ENCODE data around the gene ZNF384.

The ZNF384 gene

DNA sequence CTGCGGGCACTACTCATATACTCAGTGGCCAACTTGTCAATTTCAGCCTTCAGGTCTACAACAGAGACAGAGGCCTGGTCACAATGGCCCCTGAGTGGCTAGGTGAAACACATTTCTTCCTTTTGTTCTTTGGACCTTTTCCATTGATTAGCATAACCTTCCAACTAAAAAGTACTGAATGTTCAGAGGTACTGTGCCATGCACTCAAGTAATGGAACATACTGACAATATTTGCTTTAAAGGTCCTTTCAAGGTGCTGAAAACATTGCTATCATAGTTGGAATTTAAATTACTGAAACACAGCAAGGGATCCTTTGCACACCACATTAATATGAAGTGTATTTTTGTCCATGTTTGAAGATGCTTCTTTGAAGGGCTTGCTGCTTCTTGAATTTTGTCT, 35.8 kb downstream of the ZNF384 start:
- DNase-seq (ENCODE audit: low spot score): no peak

DNA sequence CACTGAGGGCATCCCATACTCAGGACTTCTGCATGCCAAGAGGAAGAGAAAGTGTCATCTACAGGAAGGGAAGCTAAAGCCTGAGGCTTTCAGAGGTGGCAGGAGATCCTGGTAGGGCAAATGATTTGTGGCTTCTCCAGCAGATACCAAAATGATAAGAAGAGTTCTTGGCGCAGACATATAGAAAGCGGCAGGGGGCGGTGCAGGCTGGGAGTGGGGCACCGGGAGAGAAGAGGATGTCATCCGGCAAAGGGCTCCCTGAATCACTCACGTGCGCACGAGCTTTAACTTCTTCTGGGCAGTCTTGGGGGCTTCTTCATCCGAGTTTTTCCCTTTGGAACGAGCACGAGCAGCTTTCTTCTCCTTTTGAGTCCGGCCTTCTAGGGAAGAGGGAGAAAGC, 36.8 kb downstream of the ZNF384 start:
- no peak for DNase-seq (ENCODE audit: low spot score)

DNA sequence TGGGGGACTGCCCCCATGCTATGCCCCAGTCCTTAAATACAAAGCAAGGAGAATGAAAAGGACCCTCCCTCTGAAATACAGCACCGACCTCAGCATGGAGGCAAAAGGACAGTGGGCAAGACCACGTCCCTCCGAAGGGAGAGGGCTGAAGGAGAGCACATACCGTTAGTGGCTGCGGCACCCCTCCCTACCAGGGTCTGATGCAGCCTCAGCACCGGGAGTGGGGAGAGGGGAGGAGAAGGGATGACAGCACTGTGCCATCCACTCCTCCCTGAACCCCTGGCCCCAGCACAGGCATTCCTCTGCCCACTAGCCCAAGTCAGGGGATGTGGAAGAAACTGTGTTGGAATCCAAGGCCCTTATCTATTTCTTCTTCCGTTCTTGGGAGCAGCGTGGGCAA, 38.3 kb downstream of the ZNF384 start:
- no peak for DNase-seq (ENCODE audit: low spot score)

DNA sequence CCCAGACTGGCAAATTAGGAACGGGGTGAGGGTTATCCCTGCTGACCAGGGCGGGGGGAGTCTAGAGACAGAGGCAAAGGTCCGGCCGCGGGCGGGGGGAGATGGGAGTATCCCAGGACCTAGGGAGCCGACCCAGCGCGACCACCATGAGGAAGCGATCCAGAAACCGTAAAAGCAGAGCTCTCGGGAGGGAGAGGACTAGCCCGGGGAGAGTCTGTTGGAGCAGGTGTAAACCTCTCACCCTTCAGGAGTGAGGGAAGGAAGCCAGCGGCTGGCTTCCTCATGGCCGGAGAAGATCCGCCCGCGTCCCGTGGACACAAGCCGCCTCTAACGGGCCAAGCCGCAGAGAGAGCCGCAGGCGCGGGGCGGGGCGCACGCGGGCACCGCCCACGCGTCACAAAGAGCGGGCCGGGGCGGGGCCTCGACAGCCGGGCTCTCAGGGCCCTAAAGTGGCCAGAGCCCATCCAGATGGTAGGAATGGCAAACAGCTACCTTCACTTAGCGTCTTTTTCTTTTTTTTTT, 42.0 kb downstream of the ZNF384 start, which contains the start of gene ACRBP:
TSS of gene ACRBP (minus strand) at position 350 of the 522 bp plus-strand sequence. CDS start at position 284, 66 bp downstream.
- DNase-seq (ENCODE audit: low spot score): peak; percentile 72

DNA sequence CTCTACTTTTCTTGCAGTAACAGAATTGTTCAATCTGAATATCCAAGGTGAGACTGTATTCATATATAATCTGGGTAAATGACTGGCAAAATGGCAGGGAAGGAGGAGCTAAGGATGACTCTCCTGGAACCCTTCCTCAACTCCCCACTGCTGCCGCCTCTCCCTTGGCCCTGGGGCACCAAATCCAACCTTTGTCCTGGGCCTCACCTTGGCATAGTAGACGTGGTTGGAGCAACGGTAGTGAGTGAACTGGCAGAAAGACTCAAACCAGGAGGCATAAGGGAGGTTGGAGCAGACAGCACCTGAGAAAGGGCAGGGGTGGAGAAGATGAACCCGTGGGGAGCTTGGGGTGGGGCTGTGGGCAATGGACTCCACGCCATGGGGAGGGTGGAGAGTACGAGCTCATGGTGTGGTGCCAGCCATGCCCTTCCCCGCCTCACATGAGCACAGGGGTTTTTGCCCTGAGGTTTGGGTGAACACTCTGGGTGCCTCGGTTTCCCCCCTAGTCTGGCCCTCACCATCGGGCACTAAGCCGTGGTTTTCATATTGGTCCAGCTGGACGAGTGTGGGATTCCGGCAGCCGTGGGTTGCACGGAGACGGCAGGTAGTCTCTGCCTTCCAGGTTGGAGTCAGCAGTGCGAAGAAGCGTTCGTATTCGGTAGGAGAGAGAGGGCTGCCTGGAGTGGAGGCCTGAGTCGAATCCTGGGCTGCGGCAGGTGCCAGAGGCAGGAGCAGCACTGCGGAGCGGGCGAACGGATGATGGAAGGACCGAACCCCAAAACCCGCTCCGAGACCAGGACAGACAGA, 42.7 kb downstream of the ZNF384 start:
- no peak for DNase-seq (ENCODE audit: low spot score)

DNA sequence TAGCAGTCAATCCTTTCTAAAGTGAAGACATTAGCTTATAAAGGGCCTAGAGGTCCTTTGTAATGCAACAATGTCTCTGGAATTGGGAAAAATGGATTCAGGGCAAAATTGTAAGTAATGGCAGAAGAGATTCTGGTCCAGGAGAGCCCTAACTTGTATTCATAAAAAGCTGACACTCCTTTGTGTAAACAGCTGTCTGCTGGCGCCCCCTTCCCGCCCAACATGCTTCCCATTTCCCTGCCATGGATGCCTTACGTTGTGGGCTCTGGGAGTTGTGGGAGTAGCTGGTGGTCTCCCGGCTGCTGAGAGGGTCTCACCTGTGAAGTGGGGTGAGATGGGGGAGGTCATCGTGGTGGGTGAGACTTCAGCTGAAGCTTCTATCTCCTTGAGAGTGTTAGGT, 44.3 kb downstream of the ZNF384 start:
- DNase-seq (ENCODE audit: low spot score): peak; percentile 56

DNA sequence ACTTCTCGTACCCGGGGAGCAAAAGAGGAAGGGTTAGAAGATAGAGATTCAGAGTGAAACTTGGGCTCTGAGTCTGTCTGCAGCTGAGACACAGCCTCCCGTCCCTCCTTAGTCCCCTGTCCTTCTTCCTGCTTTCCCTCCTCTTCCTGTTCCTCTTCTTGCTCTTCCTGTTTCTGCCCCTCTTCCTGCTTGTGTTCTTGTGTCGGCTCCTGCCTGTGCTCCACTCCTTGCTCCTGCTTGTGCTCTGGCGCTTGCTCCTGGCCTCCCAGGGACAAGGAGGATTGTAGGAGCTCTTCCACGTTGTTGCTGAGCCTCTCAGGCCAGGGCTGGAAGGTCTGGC, 44.9 kb downstream of the ZNF384 start:
- peak; percentile 60 for DNase-seq (ENCODE audit: low spot score)

DNA sequence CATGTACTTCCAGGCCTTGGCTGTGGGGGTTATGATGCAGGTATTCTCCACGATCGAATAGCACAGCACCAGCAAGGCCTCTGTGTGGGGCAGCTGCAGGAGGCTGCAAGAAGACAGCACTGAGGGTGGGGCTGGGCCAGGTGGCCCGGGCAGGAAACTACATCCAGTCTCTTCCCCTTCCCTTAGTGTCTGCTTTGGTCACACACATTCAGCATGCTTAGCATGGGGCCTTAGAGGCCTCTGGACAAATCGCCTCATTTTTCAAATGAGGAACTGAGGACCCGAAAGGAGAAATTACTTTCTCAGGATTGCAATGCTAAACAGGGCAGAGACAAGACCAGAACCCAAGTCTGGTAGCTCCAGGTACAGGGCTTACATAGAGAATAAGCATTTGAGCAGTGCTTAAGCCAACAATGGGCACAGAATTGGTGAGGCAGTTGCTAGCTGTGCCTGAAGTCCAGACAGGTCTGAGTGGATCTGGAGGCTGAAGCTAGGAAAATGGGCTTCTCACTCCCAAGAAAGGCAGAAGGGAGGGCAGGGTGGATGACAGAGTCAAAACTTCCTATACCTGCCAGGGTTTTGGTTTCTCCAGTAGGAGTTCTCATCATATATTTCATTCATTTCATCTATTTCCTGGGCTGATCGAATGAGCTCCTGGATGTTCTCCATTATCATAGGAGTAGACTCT, 45.5 kb downstream of the ZNF384 start:
- peak; percentile 66 for DNase-seq (ENCODE audit: low spot score)

DNA sequence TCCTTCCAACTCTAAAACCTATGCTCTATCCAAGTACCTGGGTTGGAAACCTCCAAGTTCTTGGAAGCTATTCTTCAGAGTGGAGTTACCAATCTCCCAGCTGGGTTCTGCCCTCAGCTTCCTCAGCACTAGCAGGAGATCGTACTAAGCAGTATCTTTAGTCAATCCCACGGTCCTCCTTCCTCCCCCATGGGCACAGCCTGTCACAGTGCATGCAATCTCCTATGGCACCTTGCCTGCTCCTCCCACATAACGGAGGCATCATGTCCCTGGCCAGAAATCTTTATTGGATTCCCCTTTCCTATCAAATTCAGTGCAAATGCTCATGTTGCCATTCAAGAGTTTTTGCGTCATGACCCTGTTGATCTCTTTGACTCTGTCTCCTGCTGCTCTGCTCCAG, 48.0 kb downstream of the ZNF384 start:
- DNase-seq (ENCODE audit: low spot score): no peak

DNA sequence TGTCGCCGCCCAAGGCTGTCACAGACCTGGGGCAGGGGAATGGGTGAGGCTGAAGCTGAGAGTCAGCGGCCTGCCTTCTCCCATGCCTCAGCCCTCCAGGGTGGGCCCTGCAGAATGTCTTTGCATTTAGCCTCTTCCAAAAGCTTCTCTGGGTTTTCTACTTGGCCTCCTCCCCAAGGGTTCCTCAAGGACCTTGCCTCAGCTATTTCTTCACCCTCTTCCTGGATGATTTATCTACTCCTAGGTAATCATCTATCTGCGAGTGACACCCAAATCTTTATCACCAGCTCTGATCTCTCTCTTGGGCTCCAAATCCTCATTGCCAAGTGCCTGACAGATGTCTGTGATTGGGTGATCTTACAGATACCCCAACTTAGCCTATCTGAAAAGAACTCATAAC, 48.7 kb downstream of the ZNF384 start:
- DNase-seq (ENCODE audit: low spot score): no peak

DNA sequence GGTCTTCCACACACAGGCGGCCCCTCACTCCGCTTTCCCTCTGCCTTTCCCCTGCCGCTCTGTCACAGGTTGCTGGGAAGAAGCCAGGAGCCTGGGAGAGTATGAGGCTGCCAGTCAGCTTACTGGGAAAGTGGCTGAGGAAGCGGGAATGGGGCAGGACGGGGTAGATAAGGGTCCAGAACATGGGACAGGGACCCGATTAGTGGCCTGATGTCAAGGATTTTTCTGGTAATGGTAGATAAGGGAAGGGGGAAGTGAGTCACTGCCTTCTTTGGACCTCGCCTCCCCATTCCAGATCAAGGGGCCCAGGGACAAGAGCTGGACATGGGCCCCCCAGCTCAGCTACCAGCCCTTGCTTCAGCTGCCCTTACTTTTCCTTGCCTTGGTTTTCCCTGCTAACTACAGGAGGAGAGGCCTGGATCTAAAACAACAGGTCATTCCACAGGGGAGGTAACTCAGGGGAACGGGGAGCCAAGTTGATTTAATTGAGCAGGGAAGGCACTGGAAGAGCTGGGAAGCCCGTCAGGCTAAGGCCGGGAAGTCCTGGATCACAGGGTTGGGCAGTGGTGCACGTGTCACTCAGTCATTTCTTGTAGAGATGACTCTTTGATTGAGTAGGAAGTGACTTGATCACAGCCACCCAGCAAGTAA, 49.9 kb downstream of the ZNF384 start:
- no peak for DNase-seq (ENCODE audit: low spot score)

DNA sequence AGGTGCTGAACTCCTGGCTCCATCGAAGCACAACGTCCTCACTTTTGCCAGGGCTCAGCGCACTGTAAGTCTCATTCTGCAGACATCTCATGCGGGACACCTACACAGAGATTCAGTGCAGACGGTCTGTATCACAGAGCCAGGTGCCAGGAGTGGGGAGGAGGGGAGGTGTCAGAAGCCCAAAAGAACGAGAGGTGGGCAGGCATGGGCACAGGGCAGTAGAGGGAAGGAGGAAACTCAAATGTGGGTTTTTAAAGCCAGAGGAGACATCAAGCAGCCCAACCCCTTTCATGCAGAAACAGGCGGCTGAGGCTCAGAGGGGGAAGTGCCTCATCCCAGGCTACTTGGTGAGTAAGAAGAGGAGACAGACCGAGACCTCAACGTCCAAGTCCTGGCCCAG, 50.9 kb downstream of the ZNF384 start:
- DNase-seq (ENCODE audit: low spot score): no peak

DNA sequence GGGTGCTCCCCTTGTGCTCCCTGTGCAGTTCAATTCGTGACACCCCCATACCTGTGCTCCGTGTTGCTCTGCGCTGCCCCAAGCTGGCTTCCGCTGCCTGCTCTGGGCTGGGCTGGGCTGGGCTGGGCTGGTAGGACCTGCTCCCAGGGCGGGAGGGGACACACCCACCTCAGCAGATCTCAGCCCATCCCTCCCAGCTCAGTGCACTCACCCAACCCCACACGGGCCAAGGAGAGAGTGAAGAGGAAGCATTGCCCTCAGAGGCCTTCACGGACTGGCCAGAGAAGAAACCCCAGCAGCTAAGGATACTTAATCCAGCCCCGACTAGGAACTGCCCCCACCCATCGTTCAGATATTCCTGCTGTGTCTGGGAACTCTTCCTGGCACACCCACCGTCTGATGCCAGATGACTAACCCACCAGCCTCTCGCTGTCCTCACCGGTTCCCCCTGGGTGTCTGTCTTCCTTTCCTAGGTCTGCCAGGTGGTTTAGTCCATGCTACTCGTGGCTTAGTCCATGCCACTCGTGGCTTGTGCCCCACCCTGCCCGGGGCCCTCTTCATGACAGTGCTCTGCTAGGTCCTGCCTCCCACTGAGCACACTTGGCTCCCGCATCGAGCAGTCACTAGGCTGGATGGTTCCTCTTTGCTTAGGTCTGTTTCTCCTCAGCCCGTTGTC, 53.2 kb downstream of the ZNF384 start, which contains the start of gene LPAR5:
TSS of gene LPAR5 (minus strand) at position 104 of the 676 bp plus-strand sequence. CDS start 14,711 bp downstream, outside the sequence.
- no peak for DNase-seq (ENCODE audit: low spot score)

DNA sequence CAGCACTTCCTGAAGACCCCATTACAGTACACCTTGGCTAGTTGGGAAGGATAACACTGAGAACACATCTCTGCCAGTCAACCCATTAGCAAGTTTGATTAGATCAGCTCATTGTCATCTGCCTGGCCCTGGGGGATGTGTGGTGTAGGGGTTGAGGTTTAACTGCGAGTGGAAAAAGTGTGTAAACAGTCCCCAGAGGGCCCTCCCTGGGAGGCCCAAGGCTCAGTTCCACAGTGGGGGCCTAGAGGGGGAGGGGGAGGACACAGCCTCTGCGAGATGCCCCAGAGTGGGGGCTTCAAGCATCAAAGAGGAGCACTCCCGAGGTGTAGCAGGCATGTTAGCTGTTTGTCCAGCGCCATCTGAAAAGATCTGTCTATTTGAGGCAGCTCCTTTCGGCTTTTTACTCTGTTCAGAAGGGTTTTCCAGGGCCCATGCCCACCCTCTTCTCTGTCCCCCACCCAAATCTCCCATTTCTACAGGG, 53.8 kb downstream of the ZNF384 start:
- DNase-seq (ENCODE audit: low spot score): no peak

DNA sequence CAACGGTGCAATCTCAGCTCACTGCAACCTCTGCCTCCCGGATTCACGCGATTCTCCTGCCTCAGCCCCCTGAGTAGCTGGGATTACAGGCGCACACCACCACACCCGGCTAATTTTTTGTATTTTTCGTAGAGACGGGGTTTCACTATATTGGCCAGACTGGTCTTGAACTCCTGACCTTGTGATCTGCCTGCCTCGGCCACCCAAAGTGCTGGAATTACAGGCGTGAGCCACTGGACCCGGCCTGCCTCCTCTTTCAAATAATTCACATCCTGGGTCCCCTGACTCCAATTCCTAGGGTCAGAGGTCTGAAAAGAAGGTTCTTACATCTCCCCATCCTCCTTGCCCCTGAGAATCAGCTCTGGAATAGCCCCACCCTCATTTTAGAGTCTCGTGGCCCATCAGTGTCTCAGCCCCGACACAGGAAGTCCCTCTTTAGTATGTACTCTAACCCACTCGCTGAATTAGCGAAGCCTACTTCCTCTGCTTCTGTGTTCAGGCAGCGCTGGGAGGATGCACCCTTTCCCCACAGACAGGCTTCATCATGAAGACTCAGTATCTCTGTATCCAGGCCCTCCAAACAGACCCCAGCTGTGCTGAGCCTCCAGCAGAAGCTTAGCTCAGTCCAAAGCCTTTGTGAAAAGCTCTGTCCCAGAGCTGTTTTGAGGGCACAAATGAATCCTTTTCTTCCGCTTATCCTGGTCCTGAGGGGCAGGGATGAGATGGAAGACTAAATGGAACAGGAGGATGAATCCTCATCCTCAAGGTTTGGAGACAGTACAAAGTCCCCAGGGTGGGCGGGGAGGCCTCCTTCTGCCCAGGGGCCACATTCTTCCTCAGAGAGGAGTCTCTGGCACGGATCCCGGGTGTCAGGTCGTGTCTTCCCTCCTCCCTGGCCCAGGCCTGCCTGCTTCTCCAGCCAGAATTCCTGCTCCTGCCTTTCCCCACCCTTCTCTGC, 56.9 kb downstream of the ZNF384 start:
- no peak for DNase-seq (ENCODE audit: low spot score)

DNA sequence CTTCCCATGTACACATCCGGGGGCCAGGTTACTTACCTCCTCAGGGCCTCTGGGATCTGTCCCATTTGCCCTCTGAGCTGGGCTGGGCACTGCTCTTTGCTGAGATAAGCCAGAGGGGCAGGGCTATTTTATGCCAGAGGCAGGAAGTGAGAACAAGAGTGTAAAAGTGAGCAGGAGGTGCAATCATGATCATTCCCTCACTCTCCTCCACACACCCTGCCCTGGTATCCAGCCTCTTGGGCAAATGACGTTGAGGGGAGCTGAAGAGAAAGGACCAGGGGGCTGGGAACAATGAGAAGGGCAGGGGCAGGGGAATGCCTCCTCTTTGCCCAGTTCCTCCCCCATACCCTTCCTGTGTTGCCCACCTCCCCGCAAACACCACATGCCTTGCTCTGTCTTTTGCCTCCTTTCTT, 57.6 kb downstream of the ZNF384 start:
- no peak for DNase-seq (ENCODE audit: low spot score)

DNA sequence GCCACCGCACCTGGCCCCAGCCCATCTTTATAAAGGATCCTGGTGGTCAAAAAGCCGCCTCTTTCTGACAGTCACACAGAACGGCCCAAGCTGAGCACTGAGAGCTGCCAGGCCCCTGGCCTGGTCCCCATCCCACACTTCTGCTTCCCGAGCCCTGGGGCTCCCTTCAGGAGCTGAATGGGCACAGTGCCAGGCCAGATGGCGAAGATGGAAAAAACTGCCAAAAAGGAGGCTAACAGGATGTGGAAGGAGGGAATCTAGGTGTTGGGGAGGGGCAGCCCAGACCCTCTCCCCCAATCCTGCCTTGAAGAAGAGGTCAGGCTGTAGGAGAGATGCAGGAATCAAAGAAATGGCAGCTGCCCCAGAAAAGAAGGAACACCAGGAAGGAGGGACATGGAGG, 58.4 kb downstream of the ZNF384 start:
- DNase-seq (ENCODE audit: low spot score): no peak

DNA sequence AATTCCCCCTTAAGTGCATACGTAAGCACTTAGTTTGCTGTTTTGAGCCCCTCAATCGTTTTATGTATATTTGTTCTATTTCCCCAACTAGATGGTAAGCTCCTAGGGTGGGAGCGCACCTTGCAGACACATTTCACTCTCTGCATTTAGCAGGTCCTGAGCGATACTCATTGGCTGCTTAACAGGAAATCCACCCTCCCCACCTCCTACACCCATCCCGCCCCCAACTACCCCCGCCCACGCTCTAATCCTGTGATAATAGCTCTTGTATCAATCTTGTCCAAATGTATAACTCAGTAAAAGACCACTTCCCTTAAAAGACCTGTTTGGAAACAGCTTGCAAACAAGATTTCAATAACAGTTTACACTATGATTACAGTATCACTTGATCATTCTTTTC, 61.6 kb downstream of the ZNF384 start:
- DNase-seq (ENCODE audit: low spot score): no peak

DNA sequence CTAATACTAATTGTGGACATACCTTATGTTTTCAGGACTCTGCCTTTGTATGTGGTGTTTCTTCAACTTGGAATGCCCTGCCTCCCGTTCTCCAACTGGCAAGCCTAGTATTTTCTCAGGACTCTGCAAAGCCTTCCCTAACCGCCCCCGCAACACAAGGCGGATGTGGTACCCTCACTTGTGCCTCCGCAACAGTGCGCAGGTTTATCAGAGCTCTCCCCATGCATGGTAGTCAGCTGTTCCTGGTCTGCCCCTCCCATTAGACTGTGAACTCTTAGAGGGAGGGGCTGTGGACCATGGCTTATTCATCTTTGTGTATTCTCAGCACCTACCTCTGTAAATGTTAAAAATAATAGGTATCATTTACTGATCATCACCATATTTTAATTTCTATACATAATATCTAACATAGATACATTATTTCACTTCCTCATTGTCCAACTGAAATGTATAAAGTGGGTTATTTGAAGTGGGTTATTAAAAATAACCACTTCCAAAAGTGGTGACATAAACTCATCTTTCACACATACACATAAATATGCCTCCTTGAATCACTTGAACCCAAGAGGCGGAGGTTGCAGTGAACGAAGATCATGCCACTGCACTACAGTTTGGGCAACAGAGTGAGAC, 62.4 kb downstream of the ZNF384 start:
- DNase-seq (ENCODE audit: low spot score): no peak

DNA sequence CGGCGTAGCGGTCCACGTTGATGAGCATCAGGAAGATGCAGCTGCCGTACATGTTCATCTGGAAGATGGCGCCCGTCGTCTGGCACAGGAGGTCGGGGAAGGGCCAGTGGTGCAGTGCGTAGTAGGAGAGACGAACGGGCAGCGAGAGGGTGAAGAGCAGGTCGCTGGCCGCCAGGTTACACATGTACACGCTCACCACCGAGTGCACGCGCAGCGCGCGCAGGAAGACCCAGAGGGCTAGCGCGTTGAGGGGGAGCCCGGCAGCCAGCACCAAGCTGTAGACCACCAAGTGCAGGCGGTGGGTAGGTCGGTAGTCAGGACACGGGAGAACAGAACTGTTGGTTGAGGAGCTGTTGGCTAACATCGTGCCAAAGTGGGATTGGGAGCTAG, 68.3 kb downstream of the ZNF384 start:
- DNase-seq (ENCODE audit: low spot score): no peak

All from globus pallidus (tissue), 1 donor.